ENCODE measurements around the gene PLXNB2.

PLXNB2 gene

DNA sequence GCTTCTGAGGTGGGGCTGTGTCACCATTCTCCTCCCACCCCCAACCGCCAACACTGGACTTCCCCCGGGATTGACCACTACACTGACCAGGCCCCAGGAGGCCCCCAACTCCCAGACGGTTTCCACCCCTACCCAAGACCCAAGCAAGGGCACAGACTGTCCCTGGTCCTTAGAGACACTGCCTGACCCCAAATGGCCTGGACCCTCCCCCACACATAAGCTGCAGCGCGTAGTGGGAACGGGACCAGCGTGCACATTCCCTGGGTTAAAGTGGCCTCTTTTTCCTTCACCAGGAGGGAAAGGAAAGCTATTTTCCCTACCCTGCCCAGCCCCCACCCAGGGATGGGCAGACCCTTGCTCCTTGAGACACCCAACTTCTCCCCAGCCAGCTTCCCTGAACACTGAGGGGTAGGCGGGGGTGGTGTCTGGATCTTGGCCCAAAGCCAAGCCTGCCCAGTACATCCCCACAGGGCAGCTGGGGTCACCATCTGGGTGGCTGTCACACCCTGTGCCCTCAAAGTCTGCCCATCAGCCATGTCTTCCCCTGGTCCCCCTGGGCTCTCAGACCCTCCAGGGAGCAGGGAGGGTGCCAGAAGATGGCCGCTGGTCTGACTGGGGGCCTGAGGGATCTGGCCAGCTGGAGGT is 44.4 kb downstream of the PLXNB2 start:
- DNase-seq: no peak

DNA sequence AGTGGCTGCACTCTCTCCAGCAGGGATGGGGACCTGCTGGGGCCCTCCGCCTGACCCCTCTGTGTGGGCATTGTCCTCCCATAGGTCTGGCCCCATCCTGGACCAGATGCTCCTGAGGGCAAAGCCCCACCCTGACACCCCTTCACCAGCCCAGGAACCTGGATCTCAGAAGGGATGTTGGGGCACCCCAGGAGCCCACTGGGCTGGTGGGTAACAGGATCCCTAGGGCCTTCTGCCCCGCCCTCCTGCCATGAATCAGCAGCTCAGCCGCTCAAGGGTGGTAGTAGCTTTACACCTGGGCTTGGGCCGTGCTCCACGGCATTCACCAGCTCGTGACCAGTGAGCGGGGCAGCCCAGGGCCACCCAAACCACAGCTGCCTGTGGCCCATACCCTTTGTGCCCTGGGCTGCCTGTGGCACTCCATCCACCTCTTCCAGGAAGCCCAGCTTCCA is 45.0 kb downstream of the PLXNB2 start:
- DNase-seq: no peak

DNA sequence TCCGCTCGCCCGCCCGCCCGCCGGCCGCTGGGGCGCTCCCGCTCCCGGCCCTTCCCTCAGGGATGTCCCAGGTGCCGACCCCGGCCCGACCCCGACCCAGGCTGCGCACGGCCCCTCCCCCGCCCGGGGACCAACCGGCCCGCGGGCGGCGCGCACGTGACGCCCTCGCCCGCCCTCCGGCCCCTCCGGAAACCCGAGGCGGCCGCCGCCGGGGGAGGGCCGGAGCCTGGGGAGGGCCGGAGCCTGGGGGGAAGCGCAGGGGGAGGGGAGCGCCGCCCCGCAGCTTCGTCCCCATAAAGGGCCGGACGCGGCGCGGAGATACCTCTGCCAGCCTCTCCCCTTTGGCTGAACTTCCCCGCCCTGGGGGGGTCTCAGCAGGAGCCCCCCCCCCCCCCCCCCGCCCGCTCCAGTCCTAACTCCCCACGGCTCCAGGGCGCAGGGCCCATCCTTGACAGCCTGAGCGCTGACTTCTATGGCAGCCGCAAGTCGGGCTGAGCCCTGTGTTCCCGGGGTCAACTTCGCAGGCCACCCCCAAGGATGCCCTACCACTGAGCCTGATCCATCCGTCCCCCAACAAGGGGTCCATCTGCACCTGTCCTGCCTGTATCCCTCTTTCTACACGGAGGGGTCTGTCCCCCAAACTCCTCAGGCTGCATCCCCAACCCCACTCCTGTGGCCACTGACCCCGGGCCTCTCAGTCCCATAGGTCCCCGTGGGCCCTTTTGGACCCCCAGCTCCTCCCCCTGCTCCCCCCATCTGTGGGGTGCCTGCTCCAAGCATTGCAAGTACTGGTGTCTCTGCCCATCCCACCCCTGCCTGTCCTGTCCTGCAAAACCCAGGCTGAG is 45.6 kb downstream of the PLXNB2 start, which contains the start of gene MAPK12:
TSS of gene MAPK12 (minus strand) at position 69 of the 845 bp plus-strand sequence. CDS start 174 bp downstream, outside the sequence.
- no peak for DNase-seq

DNA sequence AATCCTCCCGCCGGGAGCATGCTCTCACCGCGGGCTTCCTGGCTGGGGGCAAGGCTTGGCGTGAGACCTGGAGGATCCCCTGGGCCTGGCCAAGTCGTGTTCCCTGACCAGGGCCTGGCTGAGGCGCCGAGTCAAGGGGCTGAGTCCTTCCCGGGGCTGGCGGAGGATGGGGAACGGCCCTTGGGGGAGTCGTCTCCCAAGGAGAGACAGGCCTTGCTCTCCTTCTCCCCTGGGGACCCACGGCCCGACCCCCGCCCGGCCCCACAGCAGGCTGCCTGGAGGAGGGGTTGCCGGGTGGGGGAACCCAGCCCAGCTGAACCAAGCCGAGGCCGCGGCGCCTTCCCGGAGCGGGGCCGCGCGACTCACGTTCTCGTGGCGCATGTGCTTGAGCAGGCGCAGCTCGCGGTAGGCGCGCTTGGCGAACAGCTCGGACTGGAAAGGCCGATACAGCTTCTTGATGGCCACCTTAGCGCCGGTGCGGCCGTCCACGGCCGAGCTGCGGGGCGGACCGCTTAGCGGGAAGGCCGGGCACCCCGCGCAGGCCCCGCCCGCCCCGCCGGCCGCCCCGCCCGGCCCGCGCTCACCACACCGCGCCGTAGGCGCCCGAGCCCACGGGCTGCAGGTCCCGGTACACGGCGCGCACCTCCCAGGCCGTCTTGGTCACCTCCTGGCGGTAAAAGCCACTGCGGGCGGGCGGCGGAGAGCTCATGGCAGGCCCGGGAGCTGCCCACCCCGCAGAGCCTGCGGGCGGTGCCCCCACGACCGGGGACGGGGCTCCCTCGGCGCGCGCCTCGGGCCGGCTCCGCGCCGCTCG is 46.4 kb downstream of the PLXNB2 start:
- peak; percentile 12 for DNase-seq

DNA sequence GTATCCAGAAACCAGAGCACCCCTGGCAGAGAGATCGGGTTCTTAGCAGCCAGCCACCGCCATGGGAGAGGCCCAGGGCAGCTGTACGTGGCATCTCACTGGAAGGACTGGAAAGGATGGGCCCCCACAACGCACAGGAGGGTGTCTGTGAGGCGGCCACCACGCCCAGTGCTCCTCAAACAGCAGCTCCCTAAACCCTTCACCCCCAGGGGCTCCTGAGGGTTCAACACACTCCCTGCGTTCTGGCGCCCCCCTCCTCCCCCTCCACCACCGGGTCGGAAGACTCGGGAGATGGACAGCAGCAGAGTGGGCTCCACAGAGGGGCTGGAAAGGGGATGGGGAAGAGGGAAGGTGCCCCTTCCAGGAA is 47.0 kb downstream of the PLXNB2 start:
- no peak for DNase-seq

DNA sequence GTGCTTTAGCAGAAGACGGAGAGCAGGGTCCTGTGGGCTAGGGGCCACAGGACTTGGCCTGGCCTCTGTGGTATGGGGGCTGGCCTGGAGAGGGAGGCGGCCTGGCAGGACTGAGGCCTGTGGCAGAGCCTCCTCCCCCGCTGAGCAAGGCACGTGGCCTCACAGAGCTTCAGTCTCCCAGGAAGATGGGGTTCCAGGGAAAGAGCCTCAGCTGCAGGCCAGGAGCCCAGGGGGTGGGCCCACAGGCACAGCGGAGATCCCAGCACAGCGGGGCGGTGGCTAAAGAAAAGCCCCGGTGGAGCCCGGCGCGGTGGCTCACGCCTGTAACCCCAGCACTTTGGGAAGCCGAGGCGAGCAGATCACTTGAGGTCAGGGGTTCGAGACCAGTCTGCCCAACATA is 48.1 kb downstream of the PLXNB2 start:
- no peak for DNase-seq

DNA sequence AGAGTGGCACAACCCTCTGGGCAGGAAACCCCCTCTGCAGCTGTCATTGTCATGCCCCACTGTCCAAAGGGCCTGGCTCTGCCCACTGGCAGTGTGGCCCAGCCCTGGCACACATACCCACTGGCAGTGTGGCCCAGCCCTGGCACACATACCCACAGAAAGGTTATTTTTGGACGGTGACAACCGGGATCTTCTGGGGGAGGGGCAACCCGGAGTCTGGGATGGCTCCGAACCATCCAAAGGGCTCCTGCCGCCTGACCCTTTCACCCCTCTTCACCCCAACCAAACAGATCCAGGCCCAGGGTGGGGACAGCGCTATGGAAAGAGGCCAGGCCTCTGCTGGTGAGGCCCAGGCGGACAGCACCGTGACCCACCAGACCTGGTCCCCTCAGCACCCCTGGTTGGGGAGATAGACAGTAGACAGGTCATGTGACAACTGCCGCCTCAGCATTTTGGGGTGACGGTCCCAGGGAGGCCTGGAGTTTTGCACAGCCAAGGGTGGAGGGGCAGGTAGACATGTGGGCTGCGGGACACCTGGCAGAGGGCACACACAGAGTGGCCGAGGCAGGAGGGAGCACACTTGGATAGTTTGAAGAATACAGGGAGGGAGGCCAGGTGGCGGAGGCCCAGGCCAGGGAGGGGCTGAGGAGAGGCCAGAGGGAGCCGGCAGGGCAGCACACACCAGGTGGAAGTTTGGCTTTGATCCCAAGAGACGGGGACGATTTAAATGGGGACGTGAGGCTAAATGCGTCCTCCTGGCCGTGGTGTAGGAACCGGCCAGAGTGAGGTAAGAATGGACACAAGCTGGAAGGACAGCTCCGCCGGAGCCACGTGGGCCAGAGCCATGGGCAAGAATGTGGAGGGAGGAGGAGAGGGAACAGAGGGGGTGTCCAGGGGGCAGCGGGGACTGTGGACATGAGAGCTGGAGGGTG is 48.8 kb downstream of the PLXNB2 start:
- DNase-seq: no peak

DNA sequence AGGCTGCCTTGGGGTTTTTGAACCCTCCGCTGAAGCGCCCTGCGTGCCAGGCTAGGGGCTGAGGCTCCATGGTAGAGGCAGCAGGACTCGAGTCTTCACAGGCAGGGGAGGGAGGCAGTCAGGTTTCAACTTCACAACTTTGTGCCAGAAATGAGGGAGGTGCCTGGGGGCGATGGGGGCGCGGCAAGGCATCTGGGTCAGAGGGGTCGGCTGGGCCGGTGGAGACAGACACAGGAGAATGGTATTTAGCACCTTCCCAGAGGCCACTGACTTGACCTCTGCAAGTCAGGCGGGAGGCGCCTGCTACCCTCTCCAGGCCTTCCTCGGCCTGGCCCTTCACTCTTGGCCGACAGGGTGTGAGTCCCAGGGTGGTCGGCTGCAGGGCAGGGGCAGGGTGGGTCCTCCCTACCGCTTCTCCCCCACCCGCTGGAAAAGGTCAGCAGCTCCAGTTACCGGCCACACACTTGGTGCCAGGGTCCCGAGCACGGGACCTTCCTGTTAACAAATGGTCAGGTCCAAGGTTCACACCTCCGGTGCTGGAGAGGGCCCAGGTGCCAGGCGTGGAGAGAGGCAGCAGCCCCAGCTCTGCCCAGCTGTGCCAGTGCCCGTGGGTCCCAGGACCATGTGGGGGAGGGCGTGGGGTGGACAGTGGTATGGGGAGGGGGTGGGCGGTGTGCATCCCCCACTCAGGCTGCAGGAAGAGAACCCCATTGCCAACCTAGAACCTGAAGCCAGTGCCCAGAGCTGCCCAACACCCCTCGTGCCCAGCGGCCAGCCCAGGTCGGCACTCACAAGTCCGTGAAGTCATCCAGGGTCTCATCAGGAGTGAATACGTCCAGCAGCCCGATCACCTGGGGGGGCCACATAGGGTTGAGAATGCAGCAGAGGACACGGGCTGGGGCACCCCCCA is 49.7 kb downstream of the PLXNB2 start:
- no peak for DNase-seq

DNA sequence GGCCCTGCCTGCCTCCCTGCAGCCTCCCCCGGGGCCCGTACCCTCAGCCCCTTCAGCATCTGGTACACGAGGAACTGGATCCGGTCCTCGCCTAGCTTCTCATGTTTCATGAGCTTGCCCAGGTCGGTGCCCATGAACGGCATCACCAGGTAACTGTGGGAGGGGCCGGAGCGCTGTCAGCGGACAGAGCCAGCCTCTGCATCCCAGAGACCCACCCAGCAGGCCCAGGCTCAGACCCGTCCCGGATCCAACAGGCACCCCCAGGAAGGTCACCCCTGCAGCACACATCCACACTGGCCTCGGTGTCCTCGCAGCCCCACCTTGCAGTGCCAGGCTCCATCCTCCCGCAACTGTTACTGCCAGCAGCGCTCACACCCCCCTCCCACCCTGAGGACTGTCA is 50.4 kb downstream of the PLXNB2 start:
- DNase-seq: no peak

DNA sequence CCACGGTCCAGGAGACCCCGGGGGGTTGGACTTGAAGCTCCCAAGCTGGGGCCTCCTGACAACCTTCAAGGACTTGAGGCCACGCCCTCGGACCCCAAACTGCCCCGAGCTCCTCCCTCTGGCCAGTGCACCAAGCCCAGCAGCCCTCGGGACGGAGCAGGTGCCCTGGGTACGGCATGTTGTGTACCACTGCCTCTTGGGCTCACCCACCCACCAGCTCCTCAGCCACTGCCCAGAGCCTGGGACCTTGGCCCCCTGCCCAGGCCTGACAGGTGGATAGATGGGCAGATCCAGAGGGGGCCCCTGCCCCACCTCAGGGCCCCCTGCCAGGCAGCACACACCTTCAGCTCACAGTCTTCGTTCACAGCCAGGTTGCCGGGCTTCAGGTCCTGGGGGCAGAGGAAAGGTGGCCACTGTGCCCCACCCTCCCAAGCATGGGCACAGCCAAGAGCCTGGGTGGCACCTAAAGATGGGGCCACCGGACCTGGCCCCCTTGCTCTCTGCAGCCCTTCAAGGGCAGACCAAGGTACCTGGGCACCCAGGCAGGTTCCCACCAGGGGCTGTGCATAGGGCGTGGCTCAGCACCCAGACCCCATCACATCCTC is 51.1 kb downstream of the PLXNB2 start:
- no peak for DNase-seq

DNA sequence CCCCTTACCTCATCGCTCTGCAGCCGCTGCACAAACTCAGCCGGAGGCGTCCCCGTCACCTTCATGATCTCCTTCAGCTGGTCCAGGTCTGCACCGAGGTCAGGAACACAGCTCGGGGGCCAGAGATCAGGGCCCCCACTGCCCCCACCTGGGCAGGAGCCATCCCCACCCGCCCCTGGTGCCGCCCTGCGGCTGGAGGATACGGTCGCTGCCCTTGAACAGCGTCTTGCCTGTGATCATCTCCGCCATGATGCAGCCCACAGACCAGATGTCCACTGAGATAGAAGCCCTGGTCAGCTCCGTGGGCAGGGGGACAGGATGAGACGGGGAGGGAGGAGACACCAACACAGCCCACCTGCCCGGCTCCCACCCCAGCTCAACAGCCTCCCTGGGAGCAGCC is 51.8 kb downstream of the PLXNB2 start:
- DNase-seq: no peak

DNA sequence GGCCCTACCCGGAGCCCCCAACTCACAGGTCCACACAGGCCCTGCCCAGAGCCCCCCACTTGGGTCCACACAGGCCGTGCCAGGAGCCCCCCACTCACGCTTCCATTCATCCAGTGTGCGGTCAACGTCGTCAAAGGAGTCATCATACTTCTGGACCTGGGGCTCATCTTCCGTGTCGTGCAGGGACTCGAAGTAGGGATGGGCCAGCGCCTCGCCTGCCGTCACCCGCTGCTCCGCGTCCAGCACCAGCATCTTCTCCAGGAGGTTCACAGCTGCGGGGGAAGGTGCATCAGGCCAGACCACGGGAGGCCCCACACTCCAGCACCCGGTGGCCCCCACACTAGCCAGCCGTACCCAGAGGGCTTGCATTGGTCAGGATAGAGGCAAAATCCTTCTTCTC is 52.3 kb downstream of the PLXNB2 start:
- DNase-seq: no peak

DNA sequence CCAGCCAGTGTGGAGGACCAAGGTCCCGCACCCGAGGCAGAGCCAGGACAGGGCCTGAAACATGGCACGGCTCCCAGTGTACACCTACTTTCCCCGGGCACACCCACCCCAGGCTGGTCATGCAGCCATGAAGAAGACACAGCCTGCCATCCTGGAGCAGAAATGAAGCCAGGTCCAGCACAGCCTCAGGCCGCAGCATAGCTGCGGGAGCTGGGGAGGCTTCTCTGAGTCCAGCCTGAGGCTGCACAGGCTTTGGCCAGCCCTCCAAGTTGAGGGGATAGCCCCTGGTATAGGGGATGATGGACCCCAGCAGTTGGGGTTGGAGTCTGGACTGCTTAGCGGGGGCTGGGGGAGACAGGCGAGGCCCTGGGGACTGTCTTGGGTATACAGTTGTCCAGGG is 53.5 kb downstream of the PLXNB2 start:
- no peak for DNase-seq

DNA sequence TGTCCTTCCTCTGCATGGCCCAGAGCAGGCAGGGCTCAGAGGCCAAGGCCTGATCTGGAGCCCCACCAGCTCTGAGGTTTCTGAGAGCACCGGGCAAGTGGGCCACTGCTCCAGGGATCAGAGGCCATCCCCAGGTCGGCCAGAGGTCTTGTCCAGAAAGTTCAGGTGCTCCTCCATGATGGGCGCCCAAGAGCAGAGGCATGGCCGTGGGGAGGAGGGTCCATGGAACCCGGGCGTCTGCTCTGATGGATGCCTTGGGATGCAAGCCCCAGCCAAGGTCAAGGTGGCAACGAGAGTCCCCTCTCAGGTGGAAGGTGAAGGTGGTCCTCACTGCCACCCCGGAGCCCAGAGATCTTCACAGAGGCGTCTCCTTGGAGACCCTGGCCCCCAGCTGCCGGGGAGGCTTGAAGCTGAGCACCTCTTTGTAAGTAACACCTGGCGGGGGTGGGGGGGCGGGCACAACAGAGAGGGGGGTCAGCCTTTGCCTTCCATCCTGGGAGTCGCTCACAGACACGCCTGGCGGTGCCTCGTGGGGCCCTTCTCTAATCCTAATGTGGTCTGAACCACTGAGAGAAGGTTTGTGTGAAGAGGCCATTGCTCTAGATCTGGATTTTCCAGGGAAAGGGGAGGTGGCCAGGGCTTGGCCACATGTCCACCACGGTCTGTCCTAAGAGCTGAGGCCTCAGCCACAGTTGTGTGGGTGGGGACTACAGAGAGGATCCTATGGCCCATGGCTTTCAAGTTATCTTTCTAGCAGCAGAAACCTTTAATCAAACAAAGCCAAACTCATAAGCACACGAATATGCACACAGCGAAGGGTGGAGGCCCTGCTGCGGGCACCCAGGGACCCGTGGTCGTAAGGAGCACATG is 54.2 kb downstream of the PLXNB2 start:
- DNase-seq: no peak

DNA sequence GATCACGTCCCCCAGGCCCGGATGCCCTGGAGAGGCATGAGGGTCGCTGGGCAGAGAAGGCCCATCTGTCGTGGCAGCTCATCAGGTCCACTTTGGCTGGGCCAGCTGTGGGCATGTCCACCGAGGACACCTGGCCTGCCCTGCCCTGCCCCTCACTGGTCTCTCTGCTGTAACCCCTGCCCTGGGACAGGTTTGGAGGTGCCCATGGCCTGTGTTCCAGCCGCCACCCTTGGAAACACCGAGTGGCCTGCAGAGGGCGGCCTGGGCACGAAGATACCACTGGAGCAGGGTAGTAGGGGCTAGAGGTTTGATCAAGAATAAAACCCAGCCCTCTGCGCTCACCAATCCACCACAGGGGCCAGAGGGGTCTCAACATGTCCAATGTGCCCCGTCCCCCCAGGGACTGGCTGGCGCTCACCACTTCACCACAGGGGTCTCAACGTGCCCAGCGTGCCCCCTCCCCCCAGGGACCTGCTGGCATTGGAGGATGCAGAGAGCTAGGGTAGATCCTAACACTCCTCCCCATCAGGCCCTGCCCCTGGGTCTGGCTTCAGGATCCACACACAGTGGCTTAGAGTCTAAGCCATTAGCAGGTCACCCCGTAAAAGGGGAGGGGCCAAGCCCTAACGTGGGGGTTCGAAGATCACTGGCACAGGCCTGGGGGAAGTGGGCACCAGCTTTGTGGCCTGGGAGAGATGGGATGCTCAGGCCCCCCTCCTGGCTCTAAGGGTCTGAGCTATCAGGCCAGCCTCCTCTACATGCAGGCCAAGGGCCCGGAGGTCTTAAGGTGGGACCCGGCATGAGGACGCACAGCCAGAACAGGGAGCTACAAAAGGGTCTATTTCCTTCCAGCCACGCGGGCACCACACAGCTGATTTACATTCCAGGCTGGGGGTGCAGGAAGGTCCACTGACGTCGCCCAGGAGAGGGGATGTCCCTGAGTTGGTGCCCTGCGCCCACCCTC is 55.1 kb downstream of the PLXNB2 start:
- DNase-seq: no peak

DNA sequence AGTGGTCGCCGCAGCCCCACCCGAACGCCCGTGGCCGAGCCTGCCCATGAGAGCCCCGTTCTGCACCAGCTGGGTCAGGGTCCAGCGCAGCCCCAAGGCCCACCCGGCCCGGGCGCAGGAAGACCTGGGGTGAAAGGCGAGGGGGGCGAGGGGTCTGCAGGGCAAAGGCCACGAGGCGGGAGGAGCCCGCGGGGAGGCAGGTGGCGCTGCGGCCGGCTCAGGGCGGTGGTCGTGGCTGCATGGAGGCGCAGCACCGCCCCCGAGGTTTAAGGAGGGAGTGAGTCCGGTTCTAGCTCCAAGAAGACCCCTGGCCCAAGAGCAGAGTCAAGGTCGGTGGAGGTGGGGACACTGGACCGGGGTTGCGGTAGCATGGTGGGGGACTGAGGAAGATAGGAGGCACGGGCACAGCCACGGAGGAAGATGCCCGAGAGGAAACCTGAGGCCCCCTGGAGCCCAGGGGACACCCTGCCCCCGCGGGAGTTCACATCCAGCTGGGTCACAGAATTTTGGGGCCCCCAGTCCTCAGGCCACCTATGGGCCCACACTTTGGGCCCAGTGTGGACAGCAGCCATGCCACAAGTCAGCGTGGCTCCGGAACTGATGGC is 55.9 kb downstream of the PLXNB2 start:
- DNase-seq: no peak

DNA sequence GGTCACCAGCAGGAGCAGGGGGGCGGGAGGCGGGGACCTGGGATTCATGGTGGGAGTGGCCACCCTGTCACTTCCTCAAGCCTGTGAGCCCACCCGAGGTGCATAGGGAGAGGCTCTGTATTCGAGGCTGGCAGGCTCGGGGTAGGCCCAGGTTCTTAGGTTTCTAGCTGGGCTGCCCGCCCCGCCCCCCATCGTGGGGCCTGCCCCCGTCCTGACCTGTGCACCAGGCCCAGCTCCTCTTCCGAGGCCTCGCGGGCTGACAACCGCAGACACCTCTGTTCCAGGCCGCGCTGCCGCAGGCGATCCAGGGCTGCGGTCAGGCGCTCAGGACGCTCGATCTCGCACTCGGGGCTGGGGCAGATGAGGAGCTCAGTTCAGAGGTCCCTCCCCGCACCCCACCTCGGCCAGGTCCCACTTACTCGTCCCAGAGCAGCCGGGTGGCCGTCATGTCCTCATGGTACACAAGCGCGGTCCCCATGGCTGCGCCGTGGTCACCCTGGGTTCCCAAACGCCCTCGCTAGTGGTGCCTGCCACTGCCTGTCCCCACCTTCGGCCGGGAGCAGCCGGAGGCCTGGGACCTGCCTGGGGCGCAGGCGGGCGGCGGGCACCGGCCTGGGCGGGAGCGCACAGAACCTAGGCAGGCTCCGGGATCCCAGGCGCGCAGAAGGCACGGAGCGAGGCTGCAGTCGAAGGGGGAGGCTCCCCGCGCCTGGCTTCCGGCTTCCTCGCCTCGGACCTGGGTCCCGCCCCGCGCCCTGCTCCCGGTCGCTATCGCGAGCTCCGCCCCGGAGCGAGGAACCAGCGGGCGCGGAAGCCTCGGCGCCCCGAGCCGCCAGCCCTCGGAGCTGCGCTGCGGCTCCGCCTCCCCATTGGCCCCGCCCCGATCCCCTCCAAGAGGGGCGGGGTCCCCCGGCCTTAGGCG is 56.6 kb downstream of the PLXNB2 start, which contains the start of gene HDAC10:
TSS of gene HDAC10 (minus strand) at position 711 of the 922 bp plus-strand sequence. CDS start at position 478, 233 bp downstream.
- DNase-seq: peak; percentile 63

Data from NCI-H2227 treated with DMSO at 0.1 percent for 48 hours (cell line).